NB4 (cell line): ENCODE results near the gene PRKCE.

ENCODE experiments used
- TF ChIP-seq, protein P1 (sequence below): IDR thresholded peaks from one replicate; pipeline ENCODE4 v1.5.1; 2012; ENCODE audit warnings: low read depth, low read length
- TF ChIP-seq, protein P2 (sequence below): IDR thresholded peaks from 2 replicates; pipeline ENCODE4 v1.6.1; 2011; ENCODE audit warnings: low read depth, low read length

DNA sequence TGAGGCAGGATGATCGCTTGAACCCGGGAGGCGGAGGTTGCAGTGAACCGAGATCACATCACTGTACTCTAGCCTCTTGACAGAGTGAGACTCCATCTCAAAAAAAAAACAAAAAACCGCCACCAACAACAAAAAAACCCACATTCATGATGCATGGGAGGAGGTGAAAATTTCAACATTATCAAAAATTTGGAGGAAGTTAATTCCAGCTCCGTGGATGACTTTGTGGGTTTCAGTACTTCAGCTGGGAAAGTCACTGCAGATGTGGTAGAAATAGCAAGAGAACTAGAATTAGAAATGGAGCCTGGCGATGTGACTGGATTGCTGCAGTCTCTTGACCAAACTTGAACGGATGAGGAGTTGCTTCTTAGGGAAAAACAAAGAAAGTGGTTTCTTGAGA lies 74.3 kb downstream of the PRKCE start:
- TF ChIP-seq, protein P1, sequence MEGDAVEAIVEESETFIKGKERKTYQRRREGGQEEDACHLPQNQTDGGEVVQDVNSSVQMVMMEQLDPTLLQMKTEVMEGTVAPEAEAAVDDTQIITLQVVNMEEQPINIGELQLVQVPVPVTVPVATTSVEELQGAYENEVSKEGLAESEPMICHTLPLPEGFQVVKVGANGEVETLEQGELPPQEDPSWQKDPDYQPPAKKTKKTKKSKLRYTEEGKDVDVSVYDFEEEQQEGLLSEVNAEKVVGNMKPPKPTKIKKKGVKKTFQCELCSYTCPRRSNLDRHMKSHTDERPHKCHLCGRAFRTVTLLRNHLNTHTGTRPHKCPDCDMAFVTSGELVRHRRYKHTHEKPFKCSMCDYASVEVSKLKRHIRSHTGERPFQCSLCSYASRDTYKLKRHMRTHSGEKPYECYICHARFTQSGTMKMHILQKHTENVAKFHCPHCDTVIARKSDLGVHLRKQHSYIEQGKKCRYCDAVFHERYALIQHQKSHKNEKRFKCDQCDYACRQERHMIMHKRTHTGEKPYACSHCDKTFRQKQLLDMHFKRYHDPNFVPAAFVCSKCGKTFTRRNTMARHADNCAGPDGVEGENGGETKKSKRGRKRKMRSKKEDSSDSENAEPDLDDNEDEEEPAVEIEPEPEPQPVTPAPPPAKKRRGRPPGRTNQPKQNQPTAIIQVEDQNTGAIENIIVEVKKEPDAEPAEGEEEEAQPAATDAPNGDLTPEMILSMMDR: no peak
- TF ChIP-seq, protein P2, sequence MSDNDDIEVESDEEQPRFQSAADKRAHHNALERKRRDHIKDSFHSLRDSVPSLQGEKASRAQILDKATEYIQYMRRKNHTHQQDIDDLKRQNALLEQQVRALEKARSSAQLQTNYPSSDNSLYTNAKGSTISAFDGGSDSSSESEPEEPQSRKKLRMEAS: no peak
